Stimulated activated CD8-positive, alpha-beta memory T cell treated with anti-CD3 and anti-CD28 coated beads, Interleukin-15, amount 100 ng/mL, for 4 hours (primary cell): ENCODE measurements around the gene RALGAPA2.

Source experiments
- DNase-seq, 2 donors: peaks; one replicate each; pipeline ENCODE4 v3.0.0-alpha.2; 2020; ENCODE audit warnings: low read depth in 2 of 2

Gene RALGAPA2

DNA sequence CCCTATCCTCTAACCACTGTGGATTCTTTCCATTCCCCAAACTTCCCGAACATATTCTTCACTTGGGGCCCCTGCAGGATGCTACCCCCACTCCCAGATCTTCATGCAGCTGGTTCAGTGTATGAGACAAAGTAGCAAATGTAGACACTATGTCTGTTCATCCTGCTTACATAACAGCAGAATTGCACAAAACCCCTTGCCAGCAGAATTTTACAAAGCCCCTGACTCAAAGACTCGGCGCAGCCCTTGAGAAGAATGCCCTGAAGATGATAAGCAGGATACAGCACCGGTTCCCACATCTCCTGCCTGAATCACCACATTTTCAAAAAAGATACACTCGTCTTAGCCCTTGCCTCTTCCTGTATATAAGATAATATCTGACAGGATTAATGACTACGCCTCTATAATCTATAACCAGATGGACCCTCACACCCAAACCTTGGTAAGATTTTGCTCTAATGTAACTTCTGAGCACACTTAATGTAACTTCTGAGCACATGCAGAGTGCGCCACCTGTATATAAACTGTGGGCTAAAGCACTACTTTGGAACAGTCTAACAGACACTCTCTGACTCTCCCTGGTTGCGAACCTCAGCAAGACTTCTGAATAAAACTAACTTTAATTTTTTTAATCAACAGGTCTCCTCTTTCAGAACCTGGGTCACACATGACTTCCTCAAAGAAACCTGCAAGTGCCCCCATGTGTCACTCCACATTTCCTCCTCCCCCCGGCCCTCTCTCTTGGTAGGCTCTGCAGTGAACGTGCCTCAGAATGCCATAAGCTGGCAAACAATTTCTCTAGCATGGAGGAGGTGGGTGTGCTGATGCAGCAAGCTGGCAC lies 28.7 kb downstream of the RALGAPA2 start:
- peak in 1 of 2 donors; percentile 0 for DNase-seq

- no peak for DNase-seq
Measured at GRCh38 chr20:20683020-20683419, 29.4 kb downstream of the RALGAPA2 start.

DNA sequence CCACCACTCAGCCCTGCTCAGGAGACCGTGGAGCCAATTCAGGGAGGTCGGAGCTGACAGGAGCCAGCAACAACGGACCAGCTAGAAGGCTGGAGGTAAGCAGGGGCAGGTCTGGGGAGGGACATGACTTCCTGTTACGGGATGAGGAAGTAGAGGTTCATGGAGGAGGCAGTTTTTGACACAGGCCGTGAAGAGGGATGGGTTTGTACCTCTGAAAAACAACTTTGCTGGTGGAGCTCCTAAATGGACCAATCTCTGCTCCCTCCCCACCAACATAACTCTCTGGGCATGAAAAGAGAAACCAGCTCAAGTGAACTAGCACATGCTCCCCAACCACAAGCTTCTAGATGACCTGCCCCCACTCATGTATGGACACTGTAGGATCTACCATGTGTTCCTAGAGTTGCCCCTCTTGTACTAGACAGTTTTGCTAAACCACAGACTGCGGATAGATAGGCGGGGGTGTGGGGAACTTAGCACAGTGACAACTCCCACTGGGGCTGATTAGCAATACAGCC lies 31.4 kb downstream of the RALGAPA2 start:
- no peak for DNase-seq

GRCh38 chr20:20679316-20679715 lies 33.1 kb downstream of the RALGAPA2 start:
- DNase-seq: no peak

DNA sequence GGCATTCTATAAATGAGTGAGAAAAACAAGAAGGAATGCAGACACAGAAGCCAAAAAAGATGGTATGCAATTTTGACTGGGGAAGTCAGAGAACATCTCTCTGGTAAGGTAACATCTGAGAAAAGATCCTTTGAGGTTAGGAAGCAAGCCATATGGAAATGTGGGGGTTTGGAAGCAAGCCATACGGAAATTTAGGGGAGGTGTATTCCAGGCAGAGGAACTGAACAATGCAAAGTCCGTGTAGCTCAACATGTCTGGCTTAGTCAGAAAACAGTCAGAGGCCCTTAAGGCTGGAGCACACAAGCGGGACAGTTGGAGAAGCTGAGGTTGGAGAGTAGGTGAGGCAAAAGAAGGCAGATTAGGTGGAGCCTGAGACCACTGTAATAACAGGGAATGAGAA lies 35.3 kb downstream of the RALGAPA2 start:
- DNase-seq: no peak

DNA sequence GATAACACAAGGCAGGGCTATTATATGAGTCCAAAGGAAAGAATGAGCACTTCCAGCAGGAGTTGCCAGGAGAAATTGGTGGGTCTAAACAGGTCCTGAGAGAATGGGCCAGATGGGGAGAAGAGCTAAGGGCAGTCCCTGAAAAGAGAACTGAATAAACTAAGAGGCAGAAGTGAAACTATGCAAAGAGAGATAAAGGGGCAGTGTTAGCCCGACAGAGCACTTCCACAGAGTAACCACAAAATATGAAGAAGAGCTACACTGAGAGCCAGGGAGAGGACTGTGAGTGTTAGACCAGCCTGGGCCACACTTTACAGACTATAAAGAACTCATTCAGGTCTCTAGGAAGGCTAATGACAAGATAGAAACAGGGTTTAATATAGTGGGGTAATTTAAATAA lies 43.8 kb downstream of the RALGAPA2 start:
- DNase-seq: no peak

GRCh38 chr20:20666359-20666758 lies 46.1 kb downstream of the RALGAPA2 start:
- DNase-seq: no peak

- no peak for DNase-seq
Measured at GRCh38 chr20:20665606-20666332, 46.7 kb downstream of the RALGAPA2 start.

DNA sequence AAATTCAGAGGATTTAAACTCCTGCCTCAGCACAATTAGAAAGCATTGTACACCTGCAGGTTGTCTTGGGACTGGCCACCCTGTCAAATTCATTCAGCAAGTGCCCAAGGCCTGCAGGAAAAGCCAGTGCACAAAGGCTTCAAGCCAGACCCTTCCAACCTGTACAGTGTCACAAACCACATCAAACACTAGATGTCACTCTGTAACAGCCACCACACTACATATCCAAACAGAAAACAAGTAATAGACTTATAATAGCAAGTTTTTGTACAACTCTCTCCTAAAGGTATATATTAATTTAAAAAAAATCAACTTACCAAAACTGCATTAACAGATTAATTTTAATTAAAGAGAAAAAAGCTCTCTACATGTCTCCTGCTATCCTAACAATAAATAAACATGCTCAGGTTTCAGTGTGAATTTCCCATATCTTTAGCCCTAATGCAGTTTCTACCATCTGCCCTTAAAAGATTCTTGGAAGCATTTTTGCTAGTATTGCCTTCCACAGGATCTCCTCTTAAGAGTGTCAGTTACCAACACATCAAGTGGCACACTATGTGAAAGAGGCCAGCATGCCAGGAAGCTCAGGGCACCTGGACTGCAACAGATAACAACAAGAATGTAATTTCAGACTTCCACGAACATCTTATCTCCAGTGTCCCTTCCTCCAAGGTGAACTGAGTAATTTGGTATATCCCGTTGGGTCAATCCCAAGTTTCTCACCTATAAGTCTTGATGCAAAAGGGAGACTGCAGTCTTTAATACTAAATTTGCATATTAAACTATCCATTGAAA lies 47.5 kb downstream of the RALGAPA2 start:
- no peak for DNase-seq

- DNase-seq: no peak
Measured at GRCh38 chr20:20663841-20664240, 48.6 kb downstream of the RALGAPA2 start.

DNA sequence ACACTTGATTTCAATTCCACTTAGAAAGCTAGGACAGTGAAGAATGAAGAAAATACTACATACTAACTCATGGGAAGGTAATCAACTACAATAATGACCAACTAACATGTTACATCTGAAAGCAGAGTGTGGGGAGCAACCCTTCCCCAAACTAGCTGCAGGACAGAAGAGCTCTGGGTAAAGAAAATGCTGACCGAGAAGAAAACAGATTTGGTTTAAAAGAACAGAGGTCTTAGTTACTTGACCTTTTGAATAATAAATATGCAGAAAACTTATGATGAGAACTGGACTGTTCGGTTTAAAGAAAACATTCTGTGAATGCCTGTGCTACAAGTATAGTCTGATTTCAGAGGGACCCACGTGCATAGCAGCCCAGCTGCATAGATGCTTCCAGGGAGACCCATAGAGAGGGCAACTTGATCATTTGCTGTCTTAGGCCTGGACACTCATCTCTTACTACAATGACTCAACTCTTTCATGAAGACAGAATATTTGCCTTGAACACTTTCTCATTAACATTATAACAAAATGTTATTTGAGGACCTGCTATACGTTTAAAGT lies 53.5 kb downstream of the RALGAPA2 start:
- DNase-seq: no peak

- DNase-seq: no peak
Measured at GRCh38 chr20:20658123-20658522, 54.3 kb downstream of the RALGAPA2 start.

GRCh38 chr20:20657092-20657491 lies 55.4 kb downstream of the RALGAPA2 start:
- no peak for DNase-seq

DNA sequence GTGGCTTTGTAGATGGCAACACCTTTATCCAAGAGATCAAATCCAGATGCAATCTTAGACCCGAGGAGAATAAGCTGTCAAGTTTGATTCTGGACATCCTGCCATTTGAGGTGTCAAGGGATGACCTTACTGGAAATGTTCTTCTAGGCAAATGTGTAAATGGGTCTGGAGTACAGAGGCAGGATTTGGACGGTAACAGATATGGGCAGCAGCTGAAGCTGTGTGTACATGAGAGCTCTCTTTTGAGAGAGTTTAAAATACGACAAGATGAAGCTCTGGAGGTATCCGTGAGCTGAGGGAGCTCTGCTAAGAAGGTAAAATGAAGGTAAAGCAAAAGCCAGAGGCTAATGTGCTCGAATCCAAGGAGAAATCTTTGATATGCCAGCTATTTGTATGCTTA lies 56.6 kb downstream of the RALGAPA2 start:
- DNase-seq: no peak

GRCh38 chr20:20649945-20650344 lies 62.5 kb downstream of the RALGAPA2 start:
- no peak for DNase-seq

GRCh38 chr20:20643927-20644326 lies 68.5 kb downstream of the RALGAPA2 start:
- no peak for DNase-seq

GRCh38 chr20:20641783-20642182 lies 70.7 kb downstream of the RALGAPA2 start:
- DNase-seq: no peak

GRCh38 chr20:20638878-20639277 lies 73.6 kb downstream of the RALGAPA2 start:
- no peak for DNase-seq

DNA sequence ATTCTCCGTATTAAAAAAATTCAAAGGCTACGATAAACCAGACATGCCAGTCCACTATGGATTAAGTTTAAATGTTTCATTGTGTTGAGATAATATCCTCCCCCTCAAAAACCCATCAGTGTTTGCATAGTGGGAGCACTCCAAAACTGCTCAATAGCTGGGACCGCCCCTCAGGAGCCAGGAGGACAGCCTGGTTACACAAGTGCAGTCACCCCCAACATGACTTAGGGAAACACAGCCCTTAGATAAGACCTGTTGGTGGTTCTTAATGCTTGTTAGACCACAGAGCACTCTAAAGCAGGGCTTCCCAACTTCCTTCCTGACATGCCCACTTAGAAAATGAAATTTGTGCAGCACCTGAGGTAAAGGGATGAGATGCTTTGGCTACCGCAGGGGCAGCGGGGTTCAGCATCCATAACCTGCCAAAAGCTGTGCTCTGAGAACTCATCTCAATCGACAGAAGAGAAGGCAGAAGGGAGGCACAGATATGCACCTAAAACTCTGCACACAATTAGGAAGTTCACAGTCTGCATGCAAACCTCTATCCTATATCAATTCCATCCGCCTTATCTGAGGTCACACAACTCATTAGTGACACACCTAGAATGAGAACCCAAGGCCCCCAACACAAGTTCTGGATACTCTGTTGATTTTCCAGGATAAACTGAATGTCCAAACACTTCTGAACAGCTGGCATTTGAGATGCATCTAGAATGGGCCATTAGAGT lies 74.3 kb downstream of the RALGAPA2 start:
- DNase-seq: no peak

- DNase-seq: no peak
Measured at GRCh38 chr20:20635006-20635405, 77.4 kb downstream of the RALGAPA2 start.

- no peak for DNase-seq
Measured at GRCh38 chr20:20632644-20633043, 79.8 kb downstream of the RALGAPA2 start.
